Measurements from ENCODE around the gene KLF3. TPM values are rescaled to one million over a fixed set of nuclear protein-coding genes. Genes with fewer than 3 reads are reported as not detected.

Gene KLF3
- total and polyA plus RNA-seq, 4 donors: 29.3 to 39.8 (median 29.9) TPM

DNA sequence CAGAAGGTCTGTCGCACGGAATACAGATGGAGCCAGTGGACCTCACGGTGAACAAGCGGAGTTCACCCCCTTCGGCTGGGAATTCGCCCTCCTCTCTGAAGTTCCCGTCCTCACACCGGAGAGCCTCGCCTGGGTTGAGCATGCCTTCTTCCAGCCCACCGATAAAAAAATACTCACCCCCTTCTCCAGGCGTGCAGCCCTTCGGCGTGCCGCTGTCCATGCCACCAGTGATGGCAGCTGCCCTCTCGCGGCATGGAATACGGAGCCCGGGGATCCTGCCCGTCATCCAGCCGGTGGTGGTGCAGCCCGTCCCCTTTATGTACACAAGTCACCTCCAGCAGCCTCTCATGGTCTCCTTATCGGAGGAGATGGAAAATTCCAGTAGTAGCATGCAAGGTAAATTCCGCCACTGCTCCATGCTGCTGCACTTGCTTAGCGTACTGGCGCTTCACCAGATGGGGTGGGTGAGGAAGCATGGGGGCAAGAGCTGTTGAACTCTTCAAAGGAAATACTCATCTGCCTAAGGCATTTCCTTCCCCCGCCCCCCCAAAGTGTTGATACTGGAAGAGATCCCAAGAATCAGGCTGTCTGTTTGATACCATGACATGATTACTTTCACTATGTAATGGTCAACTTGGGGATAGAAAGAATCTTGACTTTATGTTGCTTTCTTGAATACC, 24.8 kb downstream of the KLF3 start:
- H3K4me3 ChIP-seq (ENCODE audit: low read depth, low read length): no peak overlapping the region
- H3K4me1 ChIP-seq (ENCODE audit: control insufficient read depth, insufficient read depth, low read length): peaks cover 6% of the 10 kb centered on the region
- no peak overlapping the region for H3K27ac ChIP-seq (ENCODE audit: low read depth, low read length)
- 97% methylated on average over 22 of the region's 26 CpGs for WGBS (ENCODE audit: insufficient coverage)
- H3K27me3 ChIP-seq (ENCODE audit: control insufficient read depth, insufficient read depth, low read length): no peaks in the 10 kb centered on the region
- no peaks in the 10 kb centered on the region for H3K9me3 ChIP-seq (ENCODE audit: control insufficient read depth, insufficient read depth, low read length)
- peaks cover 8% of the 10 kb centered on the region for H3K36me3 ChIP-seq (ENCODE audit: control insufficient read depth, insufficient read depth, low read length)
- DNase-seq (ENCODE audit: low read depth in 4 of 6, low spot score in 6 of 6): no peak

DNA sequence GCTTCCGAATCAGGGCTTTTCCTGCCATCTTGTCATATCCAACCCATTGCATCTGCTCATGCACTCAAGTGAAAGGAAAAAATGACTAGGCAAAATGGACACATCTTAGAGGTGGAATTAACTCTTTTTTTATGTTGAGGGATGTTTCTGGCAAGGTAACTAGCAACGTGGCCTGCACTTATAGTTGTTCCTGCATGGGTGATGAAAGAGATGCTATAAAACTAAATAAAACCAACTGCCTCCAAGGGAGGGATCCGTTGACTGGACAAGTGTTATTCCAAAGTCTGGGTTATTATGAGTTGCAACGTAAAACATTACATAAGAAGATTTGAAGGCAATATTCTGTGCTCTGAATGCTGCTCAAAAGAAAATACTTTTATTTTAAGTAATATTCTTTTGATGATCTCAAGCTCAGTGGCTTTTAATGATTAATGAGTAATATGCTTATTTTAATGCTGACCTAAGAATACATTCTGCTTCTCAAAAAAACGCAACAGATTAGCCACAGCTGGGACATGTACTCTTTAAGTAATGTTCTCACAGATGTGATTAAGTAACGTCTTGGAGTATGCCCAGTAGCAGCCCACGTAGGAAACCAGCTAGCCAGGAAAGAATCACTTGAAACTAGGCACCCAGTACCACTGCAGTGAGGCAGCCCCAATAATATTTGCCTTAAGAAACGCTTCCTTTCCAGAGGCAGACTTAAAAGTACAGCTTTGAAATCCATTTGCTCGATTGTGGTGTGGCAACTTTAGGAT, 27.4 kb downstream of the KLF3 start:
- Histone ChIP-seq H3K36me3 (ENCODE audit: control insufficient read depth, insufficient read depth, low read length) (peaks cover 8% of the 10 kb centered on the region), H3K4me3 (ENCODE audit: low read depth, low read length) (no peak overlapping the region)

DNA sequence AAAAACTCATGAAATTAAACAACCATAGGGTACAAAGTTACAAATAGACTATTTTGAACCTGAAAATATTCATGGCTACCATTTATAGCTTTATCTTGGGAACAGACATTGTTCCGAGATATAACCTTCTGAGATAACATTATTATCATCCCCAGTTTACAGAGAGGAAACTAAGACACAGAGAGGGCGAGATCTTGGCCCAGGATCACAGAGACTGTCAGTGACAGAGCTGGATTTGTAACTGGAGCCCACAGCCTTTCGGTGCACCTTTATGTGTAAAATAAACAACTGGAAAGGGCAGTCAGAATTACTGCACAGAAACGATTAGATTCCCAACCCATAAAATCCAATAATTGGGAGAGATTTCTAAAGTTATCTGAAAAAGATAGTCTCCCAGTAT, 28.4 kb downstream of the KLF3 start:
- Histone ChIP-seq H3K4me1 (ENCODE audit: control insufficient read depth, insufficient read depth, low read length) (no peaks in the 10 kb centered on the region), H3K9me3 (ENCODE audit: control insufficient read depth, insufficient read depth, low read length) (no peaks in the 10 kb centered on the region), H3K36me3 (ENCODE audit: control insufficient read depth, insufficient read depth, low read length) (peaks cover 10% of the 10 kb centered on the region), H3K27me3 (ENCODE audit: control insufficient read depth, insufficient read depth, low read length) (no peaks in the 10 kb centered on the region), H3K4me3 (ENCODE audit: low read depth, low read length) (no peak overlapping the region), H3K27ac (ENCODE audit: low read depth, low read length) (no peak overlapping the region)
- 100% methylated on average over 1 of the region's 4 CpGs for WGBS (ENCODE audit: insufficient coverage)
- DNase-seq (ENCODE audit: low read depth in 4 of 6, low spot score in 6 of 6): no peak

More for the DNA sequence above, 27.4 kb downstream of the KLF3 start:
- no peak for DNase-seq (ENCODE audit: low read depth in 4 of 6, low spot score in 6 of 6)
- no peaks in the 10 kb centered on the region for H3K9me3 ChIP-seq (ENCODE audit: control insufficient read depth, insufficient read depth, low read length)
- no peak overlapping the region for H3K27ac ChIP-seq (ENCODE audit: low read depth, low read length)
- 93% methylated on average over 2 of the region's 9 CpGs for WGBS (ENCODE audit: insufficient coverage)
- H3K4me1 ChIP-seq (ENCODE audit: control insufficient read depth, insufficient read depth, low read length): no peaks in the 10 kb centered on the region
- no peaks in the 10 kb centered on the region for H3K27me3 ChIP-seq (ENCODE audit: control insufficient read depth, insufficient read depth, low read length)

DNA sequence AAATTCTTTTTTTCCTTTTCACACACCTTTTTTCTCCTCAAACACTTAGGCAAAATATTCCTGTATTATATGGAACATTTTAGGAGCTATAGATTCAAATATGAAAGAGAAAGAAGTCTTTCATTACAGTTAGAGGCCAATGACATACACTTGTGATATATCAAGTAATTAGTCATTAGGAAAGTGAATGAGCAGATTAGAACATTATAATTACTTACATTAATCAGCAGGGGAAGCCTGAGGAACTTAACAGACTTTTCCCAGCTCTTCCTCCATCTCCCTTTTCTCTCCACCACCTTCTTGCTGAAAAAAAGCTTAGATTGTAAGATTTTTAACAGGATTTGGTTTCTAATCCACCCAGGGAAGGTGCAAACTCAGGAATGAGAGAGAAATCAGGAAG, 29.6 kb downstream of the KLF3 start:
- H3K36me3 ChIP-seq (ENCODE audit: control insufficient read depth, insufficient read depth, low read length): peaks cover 8% of the 10 kb centered on the region
- H3K27me3 ChIP-seq (ENCODE audit: control insufficient read depth, insufficient read depth, low read length): no peaks in the 10 kb centered on the region
- H3K9me3 ChIP-seq (ENCODE audit: control insufficient read depth, insufficient read depth, low read length): no peaks in the 10 kb centered on the region
- DNase-seq (ENCODE audit: low read depth in 4 of 6, low spot score in 6 of 6): no peak
- no peak overlapping the region for H3K4me3 ChIP-seq (ENCODE audit: low read depth, low read length)
- no peaks in the 10 kb centered on the region for H3K4me1 ChIP-seq (ENCODE audit: control insufficient read depth, insufficient read depth, low read length)
- no peak overlapping the region for H3K27ac ChIP-seq (ENCODE audit: low read depth, low read length)

DNA sequence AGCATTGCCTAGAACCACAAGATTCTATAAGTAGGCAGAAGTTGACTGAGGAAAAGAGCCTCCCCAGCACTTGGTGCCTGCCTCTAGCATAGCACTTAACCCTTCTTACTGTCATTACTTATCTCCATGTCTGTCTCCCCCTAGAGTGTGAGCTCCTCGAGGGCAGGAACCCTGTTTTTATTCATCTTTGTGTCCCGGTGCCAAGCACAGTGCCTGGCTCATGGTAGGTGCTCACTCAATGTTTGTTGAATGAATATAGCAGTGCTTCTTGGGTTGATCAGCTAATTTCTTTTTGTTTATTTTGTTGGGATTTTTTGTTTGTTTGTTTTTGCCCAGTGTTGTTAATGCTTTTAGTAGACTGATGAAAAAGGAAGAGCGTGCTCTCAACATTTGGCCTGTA, 30.3 kb downstream of the KLF3 start:
- Histone ChIP-seq H3K4me3 (ENCODE audit: low read depth, low read length) (no peak overlapping the region), H3K27me3 (ENCODE audit: control insufficient read depth, insufficient read depth, low read length) (no peaks in the 10 kb centered on the region), H3K4me1 (ENCODE audit: control insufficient read depth, insufficient read depth, low read length) (no peaks in the 10 kb centered on the region), H3K36me3 (ENCODE audit: control insufficient read depth, insufficient read depth, low read length) (peaks cover 3% of the 10 kb centered on the region), H3K9me3 (ENCODE audit: control insufficient read depth, insufficient read depth, low read length) (no peaks in the 10 kb centered on the region), H3K27ac (ENCODE audit: low read depth, low read length) (no peak overlapping the region)
- 83% methylated on average over 1 of the region's 3 CpGs for WGBS (ENCODE audit: insufficient coverage)
- DNase-seq (ENCODE audit: low read depth in 4 of 6, low spot score in 6 of 6): no peak

DNA sequence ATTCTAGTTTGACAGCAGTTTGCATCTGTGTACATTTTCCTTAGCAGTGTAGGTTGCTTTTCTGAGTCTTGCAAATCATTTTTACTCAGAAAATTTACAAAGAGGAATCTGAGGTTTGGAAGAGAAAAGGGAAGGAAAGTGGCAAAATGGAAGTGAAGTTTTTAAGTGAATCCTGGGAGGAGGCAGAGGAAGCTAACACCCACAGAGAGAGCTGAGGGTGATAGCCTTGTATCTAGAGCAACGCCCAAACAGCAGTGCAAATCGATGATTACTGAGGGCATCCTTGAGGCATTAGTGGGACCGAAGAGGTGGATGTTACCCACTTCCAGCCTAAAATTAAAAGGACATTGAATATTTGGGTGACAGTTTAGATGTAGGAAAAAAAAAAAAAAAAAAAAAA, 31.8 kb downstream of the KLF3 start:
- no peak for DNase-seq (ENCODE audit: low read depth in 4 of 6, low spot score in 6 of 6)
- WGBS (ENCODE audit: insufficient coverage): 92% methylated on average over 2 of the region's 3 CpGs
- Histone ChIP-seq H3K36me3 (ENCODE audit: control insufficient read depth, insufficient read depth, low read length) (peaks cover 3% of the 10 kb centered on the region), H3K4me3 (ENCODE audit: low read depth, low read length) (no peak overlapping the region), H3K27ac (ENCODE audit: low read depth, low read length) (no peak overlapping the region), H3K9me3 (ENCODE audit: control insufficient read depth, insufficient read depth, low read length) (no peaks in the 10 kb centered on the region), H3K27me3 (ENCODE audit: control insufficient read depth, insufficient read depth, low read length) (no peaks in the 10 kb centered on the region), H3K4me1 (ENCODE audit: control insufficient read depth, insufficient read depth, low read length) (no peaks in the 10 kb centered on the region)

DNA sequence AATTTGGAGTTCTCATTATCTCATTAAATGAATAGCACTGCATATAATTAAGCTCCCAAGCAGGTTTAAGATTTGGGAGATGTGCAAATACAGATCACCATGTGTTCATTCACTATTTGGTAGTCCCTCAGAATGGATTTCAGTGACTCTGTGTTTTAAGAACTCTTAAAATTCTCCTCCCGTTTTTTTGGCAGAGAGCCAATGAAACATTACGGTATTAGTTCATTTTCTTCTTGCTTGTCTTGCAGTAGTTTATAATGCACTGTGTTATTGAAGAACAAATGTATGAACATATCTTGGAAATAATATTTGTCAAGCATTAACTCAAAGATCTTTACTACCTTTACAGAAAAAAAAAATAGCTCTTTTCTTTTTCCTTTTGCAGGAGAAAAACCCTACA, 32.7 kb downstream of the KLF3 start:
- Histone ChIP-seq H3K4me3 (ENCODE audit: low read depth, low read length) (no peak overlapping the region), H3K27me3 (ENCODE audit: control insufficient read depth, insufficient read depth, low read length) (no peaks in the 10 kb centered on the region), H3K4me1 (ENCODE audit: control insufficient read depth, insufficient read depth, low read length) (no peaks in the 10 kb centered on the region), H3K36me3 (ENCODE audit: control insufficient read depth, insufficient read depth, low read length) (peaks cover 3% of the 10 kb centered on the region), H3K9me3 (ENCODE audit: control insufficient read depth, insufficient read depth, low read length) (peaks cover 1% of the 10 kb centered on the region), H3K27ac (ENCODE audit: low read depth, low read length) (no peak overlapping the region)
- no peak for DNase-seq (ENCODE audit: low read depth in 4 of 6, low spot score in 6 of 6)
- no CpG with 5 or more reads among the region's 2 CpGs for WGBS (ENCODE audit: insufficient coverage)

DNA sequence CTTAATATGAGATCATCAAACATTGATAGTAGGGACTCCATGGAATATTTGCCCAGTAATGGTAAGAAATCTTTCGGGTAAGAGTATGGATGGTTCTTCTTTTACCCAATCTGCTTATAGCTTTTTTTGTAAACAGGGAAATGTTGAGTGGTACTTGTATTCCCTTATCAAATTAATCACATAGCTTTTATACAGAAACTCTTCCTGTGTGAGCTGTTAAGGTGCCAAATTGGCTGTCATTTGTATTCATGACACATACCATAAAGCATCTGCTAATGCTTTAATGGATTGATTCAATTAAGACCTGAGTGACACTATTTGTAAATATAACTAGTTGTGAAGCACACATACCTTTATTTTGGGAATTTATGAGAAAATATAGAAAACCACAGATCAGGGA, 34.2 kb downstream of the KLF3 start:
- peak in 2 of 6 donors; percentile 46 to 71 for DNase-seq (ENCODE audit: low read depth in 4 of 6, low spot score in 6 of 6)
- H3K36me3 ChIP-seq (ENCODE audit: control insufficient read depth, insufficient read depth, low read length): peaks cover 3% of the 10 kb centered on the region
- WGBS (ENCODE audit: insufficient coverage): no CpG with 5 or more reads among the region's 1 CpG
- H3K27ac ChIP-seq (ENCODE audit: low read depth, low read length): no peak overlapping the region
- H3K4me3 ChIP-seq (ENCODE audit: low read depth, low read length): no peak overlapping the region
- no peaks in the 10 kb centered on the region for H3K27me3 ChIP-seq (ENCODE audit: control insufficient read depth, insufficient read depth, low read length)
- H3K4me1 ChIP-seq (ENCODE audit: control insufficient read depth, insufficient read depth, low read length): no peaks in the 10 kb centered on the region
- H3K9me3 ChIP-seq (ENCODE audit: control insufficient read depth, insufficient read depth, low read length): peaks cover 1% of the 10 kb centered on the region

DNA sequence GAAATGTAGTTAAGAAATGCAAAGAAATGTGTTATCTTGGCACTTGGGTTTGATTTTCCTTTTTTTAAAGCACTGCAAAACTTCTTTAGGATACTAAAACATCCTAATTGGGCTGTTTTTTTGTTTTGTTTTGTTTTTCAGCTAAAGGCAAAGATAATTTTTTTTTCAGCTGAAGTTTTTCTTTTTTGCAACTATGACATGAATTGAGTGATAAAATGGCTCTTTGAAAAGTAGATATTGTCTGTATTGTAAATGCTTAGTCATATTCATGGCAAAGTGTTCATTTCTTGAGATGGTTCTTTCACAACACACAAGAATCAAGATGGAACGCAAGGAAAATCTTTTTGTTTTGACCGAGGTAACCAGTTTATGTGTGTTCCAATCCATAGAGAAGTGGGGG, 35.1 kb downstream of the KLF3 start:
- Histone ChIP-seq H3K4me3 (ENCODE audit: low read depth, low read length) (no peak overlapping the region), H3K4me1 (ENCODE audit: control insufficient read depth, insufficient read depth, low read length) (no peaks in the 10 kb centered on the region), H3K36me3 (ENCODE audit: control insufficient read depth, insufficient read depth, low read length) (peaks cover 3% of the 10 kb centered on the region), H3K9me3 (ENCODE audit: control insufficient read depth, insufficient read depth, low read length) (peaks cover 1% of the 10 kb centered on the region), H3K27ac (ENCODE audit: low read depth, low read length) (no peak overlapping the region), H3K27me3 (ENCODE audit: control insufficient read depth, insufficient read depth, low read length) (no peaks in the 10 kb centered on the region)
- no peak for DNase-seq (ENCODE audit: low read depth in 4 of 6, low spot score in 6 of 6)
- WGBS (ENCODE audit: insufficient coverage): no CpG with 5 or more reads among the region's 2 CpGs

DNA sequence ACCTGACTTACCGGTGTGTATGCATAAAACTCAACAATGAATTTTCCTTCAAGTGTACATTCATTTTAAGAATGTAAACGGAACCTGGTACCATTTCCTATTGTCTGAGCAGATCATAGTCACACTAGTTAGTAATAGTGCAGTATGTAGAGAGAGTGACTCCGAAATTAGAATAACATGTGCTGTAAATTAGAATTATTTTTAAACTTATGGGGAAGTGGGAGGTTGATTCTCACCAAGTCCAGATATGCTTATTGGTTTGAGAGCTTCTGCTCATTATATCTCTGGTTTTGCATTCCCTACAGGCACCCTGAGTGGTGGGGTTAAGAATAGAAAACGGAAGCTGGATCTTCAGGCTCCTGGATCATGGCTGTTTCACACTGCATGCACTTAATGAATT, 39.6 kb downstream of the KLF3 start:
- Histone ChIP-seq H3K9me3 (ENCODE audit: control insufficient read depth, insufficient read depth, low read length) (peaks cover 1% of the 10 kb centered on the region), H3K4me3 (ENCODE audit: low read depth, low read length) (no peak overlapping the region), H3K27me3 (ENCODE audit: control insufficient read depth, insufficient read depth, low read length) (no peaks in the 10 kb centered on the region), H3K27ac (ENCODE audit: low read depth, low read length) (no peak overlapping the region), H3K36me3 (ENCODE audit: control insufficient read depth, insufficient read depth, low read length) (no peaks in the 10 kb centered on the region), H3K4me1 (ENCODE audit: control insufficient read depth, insufficient read depth, low read length) (no peaks in the 10 kb centered on the region)
- no peak for DNase-seq (ENCODE audit: low read depth in 4 of 6, low spot score in 6 of 6)
- WGBS (ENCODE audit: insufficient coverage): 88% methylated on average over 1 of the region's 4 CpGs

Measured in spinal cord (tissue), 10 donors.